ENCODE data around the gene AR. TPM values are rescaled to one million over a fixed set of nuclear protein-coding genes. Genes with fewer than 3 reads are reported as not detected.

The AR gene
- total and polyA plus RNA-seq, 2 donors (not counting 3 experiments of a cell fraction or from before 2014, with no cell fraction given) = 9.3 to 16.0 TPM

GRCh38 chrX:67538383-67538782, 5.4 kb upstream of the AR start:
- no TSS peak for BruUV-seq (replicated peaks)
- dilution Hi-C loops (cut with MboI; ENCODE audit: extremely low pct_ligation_motif_present, low sequenced_read_pairs) = no loop called here
- FAIRE-seq = no peak
- H3K9ac ChIP-seq (replicated peaks; ENCODE audit: extremely low read depth, insufficient read depth, low read length) = no peak overlapping the region
- H3K9me1 ChIP-seq (replicated peaks; ENCODE audit: control insufficient read depth, extremely low read depth, insufficient read depth, low read length) = no peaks in the 10 kb centered on the region
- intact Hi-C loops (cut with micrococcal nuclease) = no loop called here
- DNase-seq (ENCODE audit: low read depth, low spot score) = no peak
- H3K36me3 ChIP-seq (ENCODE audit: control insufficient read depth in 2 of 2, extremely low read depth in 1 of 2, insufficient read depth in 2 of 2, low read length in 2 of 2) = no peaks in the 10 kb centered on the region
- no peaks in the 10 kb centered on the region for H3K79me2 ChIP-seq (ENCODE audit: control insufficient read depth, insufficient read depth, low read length)
- CTCF ChIA-PET = no interaction called here
- no peaks in the 10 kb centered on the region for H3K9me3 ChIP-seq (replicated peaks; ENCODE audit: control insufficient read depth, insufficient read depth, low read length)
- no peaks in the 10 kb centered on the region for H4K20me1 ChIP-seq (replicated peaks; ENCODE audit: control insufficient read depth, extremely low read depth, insufficient read depth, low read length)
- H3K27ac ChIP-seq (ENCODE audit: insufficient read depth, low read depth, low read length) = no peak overlapping the region
- no peaks in the 10 kb centered on the region for H3K27me3 ChIP-seq (ENCODE audit: control insufficient read depth in 2 of 2, insufficient read depth in 2 of 2, low read length in 2 of 2)
- H3K4me2 ChIP-seq (ENCODE audit: insufficient read depth, low read length) = no peak overlapping the region
- no peak overlapping the region for H3K4me3 ChIP-seq (replicated peaks in 1 of 3; ENCODE audit: insufficient read depth in 1 of 3, low read depth in 1 of 3, low read length in 3 of 3)
- no peak for TF ChIP-seq CTCF (IDR thresholded peaks at IDR 0.05; ENCODE audit: extremely low read depth in 1 of 2, insufficient read depth in 1 of 2, low read depth in 1 of 2, low read length in 2 of 2)
- TF ChIP-seq GATA2 (IDR thresholded peaks at IDR 0.05; ENCODE audit: insufficient read depth, insufficient read length, low read depth, low read length) = no peak
- TF ChIP-seq MYC (IDR thresholded peaks at IDR 0.05; ENCODE audit: low read depth, low read length) = no peak
- TF ChIP-seq POLR2A (IDR thresholded peaks at IDR 0.05; ENCODE audit: low read depth, low read length) = no peak
- TF ChIP-seq FOS (IDR thresholded peaks at IDR 0.05; ENCODE audit: borderline replicate concordance, insufficient read depth, low read length) = no peak
- TF ChIP-seq EZH2 (IDR thresholded peaks at IDR 0.05; ENCODE audit: borderline replicate concordance, low read depth, low read length, severe bottlenecking) = no peak
- no peak for TF ChIP-seq MAX (IDR thresholded peaks at IDR 0.05; ENCODE audit: insufficient read depth, insufficient read length)
- TF ChIP-seq JUN (IDR thresholded peaks at IDR 0.05; ENCODE audit: borderline replicate concordance, insufficient read depth, insufficient read length, low read depth) = no peak
- TF ChIP-seq POLR2AphosphoS5 (IDR thresholded peaks at IDR 0.05; ENCODE audit: insufficient read depth, low read depth, low read length) = no peak
- peaks cover 5% of the 10 kb centered on the region for H3K4me1 ChIP-seq (ENCODE audit: control insufficient read depth, extremely low read depth, insufficient read depth, low read length)
- no peak overlapping the region for H2AFZ ChIP-seq (ENCODE audit: low read depth, low read length)
- POLR2A ChIA-PET = no interaction called here
